HEK293 (cell line): ENCODE results near the gene SRSF4.

Source experiments
- CTCF ChIP-seq: fragments of 450-650 bp; formaldehyde crosslinking; IDR thresholded peaks from 2 replicates; pipeline ENCODE4 v1.5.1; 2016; ENCODE audit warnings: missing biosample characterization, missing genetic modification characterization
- ZNF214 ChIP-seq: fragments of 450-650 bp; formaldehyde crosslinking; IDR thresholded peaks from 2 replicates; pipeline ENCODE4 v1.5.1; 2017; ENCODE audit warnings: missing biosample characterization, mild to moderate bottlenecking, missing genetic modification characterization, borderline replicate concordance
- ZNF26 ChIP-seq: fragments of 450-650 bp; formaldehyde crosslinking; IDR thresholded peaks from 2 replicates; pipeline ENCODE4 v1.5.1; 2016; ENCODE audit warnings: missing biosample characterization, missing genetic modification characterization
- ZNF302 ChIP-seq: fragments of 450-650 bp; formaldehyde crosslinking; IDR thresholded peaks from 2 replicates; pipeline ENCODE4 v1.5.1; 2016; ENCODE audit warnings: missing biosample characterization, missing genetic modification characterization, low read depth
- ZNF513 ChIP-seq: fragments of 450-650 bp; IDR thresholded peaks from 2 replicates; pipeline ENCODE4 v1.5.1; 2018; ENCODE audit warnings: missing biosample characterization, missing genetic modification characterization

GRCh38 chr1:29126198-29126597 is 55.5 kb downstream of the SRSF4 start:
- TF ChIP-seq CTCF (tag by site-specific recombination) (no peak), ZNF26 (tag by site-specific recombination) (no peak), ZNF302 (tag by site-specific recombination) (no peak), ZNF214 (tag by site-specific recombination) (no peak), ZNF513 (tag by site-specific recombination) (no peak)
